GM12874 (cell line): ENCODE data around the gene METTL21C.

Source experiments
- TF ChIP-seq, protein P1 (sequence below): IDR thresholded peaks from 2 replicates; pipeline ENCODE4 v1.5.1; 2011; ENCODE audit warnings: low read depth, mild to moderate bottlenecking, control low read depth, low read length, moderate library complexity; ENCODE audit not compliant: insufficient read depth

METTL21C gene

DNA sequence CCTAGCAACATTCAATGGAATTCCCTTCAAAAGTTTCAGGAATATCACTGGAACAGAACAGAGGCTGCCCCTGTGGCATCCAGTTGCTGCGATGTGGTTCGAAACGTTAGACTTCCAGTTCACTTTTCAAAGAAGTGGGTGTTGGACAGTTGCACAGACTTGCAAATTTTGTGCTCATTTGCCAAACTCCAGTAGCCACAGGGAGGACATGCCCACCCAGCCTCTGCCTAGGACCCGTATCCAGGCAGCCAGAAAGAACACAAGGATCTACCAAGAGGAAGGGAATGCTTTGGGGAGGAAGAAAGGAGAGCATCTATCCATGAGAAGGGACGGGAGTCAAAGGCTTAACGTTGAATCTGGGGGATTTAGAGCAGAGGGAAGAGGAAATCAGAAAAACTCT, at the start of gene METTL21C:
Gene METTL21C, minus strand, starts transcription at position 108 of the 400 bp plus-strand sequence. CDS start 546 bp downstream, outside the sequence.
- TF ChIP-seq, protein P1, sequence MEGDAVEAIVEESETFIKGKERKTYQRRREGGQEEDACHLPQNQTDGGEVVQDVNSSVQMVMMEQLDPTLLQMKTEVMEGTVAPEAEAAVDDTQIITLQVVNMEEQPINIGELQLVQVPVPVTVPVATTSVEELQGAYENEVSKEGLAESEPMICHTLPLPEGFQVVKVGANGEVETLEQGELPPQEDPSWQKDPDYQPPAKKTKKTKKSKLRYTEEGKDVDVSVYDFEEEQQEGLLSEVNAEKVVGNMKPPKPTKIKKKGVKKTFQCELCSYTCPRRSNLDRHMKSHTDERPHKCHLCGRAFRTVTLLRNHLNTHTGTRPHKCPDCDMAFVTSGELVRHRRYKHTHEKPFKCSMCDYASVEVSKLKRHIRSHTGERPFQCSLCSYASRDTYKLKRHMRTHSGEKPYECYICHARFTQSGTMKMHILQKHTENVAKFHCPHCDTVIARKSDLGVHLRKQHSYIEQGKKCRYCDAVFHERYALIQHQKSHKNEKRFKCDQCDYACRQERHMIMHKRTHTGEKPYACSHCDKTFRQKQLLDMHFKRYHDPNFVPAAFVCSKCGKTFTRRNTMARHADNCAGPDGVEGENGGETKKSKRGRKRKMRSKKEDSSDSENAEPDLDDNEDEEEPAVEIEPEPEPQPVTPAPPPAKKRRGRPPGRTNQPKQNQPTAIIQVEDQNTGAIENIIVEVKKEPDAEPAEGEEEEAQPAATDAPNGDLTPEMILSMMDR: no peak

DNA sequence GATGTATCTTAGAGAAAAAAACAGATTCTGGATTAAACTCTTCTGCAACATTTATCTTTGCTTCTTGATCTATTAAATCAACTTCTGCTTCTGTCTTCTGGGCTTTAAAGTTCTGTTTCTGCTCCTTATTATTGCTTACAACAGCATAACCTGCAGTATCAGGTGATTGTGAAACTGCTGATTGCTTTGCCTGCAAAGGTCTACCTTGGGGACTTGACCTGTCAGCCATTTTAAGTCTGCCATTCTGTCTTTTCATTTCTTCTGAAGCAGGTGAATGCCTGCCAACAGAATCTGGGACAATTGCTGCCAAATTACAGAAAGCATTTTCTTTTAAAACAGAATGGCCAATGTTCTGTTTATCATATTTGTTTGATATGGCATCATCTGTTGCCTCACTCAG, 47.7 kb upstream of the METTL21C start:
- TF ChIP-seq, protein P1: no peak

DNA sequence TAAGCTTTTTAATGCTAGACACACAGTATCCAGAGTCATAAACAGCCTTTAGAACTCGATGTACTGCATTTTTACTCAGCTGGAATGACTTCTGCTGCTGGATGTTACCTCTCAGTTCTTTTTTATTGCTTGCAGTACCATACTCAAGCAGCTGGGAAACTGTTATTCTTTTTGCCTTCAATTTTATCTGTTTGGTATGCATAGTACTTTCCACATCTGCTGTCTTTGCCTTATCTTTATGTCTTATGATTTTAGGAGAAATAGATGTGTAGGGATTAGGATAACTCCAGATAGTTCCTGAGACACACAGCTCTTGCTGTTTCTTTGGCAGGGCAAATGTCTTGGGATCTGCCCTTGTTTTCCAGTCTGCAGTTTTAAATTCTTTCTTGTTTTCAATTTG, 47.3 kb upstream of the METTL21C start:
- TF ChIP-seq, protein P1: no peak

DNA sequence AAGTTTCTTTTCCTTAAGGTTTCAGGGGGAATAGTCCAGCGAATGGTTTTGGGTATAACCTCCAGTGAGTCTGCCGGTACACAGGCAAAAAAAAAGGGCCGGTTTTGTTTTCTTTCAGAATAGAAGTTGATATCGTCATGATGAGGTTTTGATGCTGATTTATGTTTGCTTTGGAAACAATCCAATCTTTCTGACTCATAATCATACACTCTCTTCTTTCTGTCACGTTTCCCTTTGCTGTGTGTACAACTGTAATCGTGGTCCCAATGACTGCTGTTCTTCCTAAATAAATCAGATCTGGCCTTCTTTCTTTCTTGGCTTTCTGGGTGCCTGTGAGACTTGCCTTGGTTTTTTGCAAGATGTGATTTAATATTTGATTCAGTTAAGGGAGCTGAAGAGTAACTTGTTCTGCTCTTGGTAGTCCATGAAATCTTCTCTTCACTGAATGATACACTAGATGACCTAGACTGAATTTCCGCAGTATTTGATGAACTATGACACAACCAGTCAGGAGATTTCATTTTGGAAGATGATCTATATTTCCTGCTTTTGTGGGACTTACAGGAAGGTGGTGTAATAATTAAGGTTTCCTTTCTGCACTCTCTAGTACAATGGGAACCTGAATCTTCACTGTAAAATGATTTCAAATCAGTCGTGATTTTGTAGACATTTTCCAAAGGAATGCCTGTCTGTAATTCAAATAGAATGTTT, 34.9 kb upstream of the METTL21C start:
- TF ChIP-seq, protein P1: no peak

DNA sequence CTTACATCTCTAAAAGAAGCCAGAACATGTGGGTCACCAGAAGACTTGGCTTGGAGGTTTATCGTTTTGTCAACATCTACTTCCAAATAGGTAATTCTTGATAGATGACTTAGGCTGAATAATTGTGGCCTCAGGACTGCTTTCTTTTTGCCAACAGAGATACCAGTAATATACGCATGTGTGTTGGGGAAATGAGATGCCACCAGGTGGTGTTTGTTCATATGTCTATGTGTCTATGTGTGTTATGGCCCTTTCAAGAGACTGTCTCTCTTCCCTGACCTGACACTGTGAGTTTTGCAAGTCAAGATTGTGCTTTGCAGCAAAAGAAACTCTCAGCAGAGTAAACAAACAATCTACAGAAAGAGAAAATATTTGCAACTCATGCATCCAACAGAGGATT, 31.6 kb upstream of the METTL21C start:
- TF ChIP-seq, protein P1: no peak

DNA sequence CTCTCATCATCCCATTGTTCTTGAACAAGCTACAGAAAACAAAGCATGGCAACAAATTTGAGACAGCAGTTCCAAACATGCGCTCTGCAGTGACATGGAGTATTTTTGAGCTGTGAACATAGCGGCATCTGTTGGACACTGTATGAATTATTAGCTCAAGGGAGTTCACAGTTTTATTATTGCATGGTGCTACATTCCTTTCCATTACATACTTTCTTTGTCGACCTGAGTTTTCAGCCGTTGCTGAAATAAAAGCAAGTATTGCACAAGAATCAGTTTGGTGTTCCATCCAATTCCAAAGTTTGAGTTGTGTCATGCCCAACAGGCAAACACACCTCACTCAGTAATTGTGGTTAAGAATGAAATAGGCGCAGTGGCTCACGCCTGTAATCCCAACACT, 30.1 kb upstream of the METTL21C start:
- TF ChIP-seq, protein P1: peak; percentile 24; the same call in 1 of the 2 replicates

DNA sequence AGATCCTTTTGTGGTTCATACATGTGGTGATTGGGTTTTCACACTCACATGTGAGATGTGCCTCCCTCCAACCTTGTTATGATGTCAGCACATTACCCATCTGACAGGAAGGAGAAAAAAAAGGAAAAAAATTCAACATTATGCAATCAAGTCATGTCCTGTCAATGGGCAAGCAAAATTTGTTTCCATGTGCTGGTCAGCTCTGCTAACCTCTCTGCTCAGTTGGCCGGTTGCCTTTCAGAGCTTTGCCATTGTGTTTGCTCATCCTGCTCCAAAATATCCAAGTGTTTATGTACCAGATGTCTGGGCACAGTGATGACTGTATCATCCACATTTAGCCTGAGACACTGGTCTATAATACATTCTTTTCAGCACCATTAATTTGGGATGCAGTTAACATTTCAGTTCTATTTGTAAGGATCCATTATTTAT, 27.0 kb upstream of the METTL21C start:
- TF ChIP-seq, protein P1: no peak
